ENCODE measurements around the gene ADGRG6.

DNA sequence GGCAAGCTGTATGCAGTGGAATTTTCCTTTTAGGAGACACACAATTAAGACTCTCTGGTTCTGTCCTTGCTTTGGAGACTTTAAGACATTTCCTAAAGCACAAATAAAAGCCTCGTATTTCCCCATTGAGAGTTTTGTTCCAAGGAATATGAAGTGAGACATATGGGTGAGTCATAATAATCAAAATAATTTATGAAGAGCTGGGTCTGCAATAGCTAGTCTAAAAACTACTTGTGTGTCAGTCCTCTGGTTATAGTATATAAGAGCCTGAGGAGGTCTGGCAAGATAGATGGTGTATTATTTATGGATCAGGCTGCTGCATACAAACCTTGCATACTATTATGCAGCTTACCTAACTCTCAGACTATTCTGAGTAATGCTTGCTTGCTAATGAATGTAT, 142.6 kb downstream of the ADGRG6 start:
- TF ChIP-seq, protein P1, sequence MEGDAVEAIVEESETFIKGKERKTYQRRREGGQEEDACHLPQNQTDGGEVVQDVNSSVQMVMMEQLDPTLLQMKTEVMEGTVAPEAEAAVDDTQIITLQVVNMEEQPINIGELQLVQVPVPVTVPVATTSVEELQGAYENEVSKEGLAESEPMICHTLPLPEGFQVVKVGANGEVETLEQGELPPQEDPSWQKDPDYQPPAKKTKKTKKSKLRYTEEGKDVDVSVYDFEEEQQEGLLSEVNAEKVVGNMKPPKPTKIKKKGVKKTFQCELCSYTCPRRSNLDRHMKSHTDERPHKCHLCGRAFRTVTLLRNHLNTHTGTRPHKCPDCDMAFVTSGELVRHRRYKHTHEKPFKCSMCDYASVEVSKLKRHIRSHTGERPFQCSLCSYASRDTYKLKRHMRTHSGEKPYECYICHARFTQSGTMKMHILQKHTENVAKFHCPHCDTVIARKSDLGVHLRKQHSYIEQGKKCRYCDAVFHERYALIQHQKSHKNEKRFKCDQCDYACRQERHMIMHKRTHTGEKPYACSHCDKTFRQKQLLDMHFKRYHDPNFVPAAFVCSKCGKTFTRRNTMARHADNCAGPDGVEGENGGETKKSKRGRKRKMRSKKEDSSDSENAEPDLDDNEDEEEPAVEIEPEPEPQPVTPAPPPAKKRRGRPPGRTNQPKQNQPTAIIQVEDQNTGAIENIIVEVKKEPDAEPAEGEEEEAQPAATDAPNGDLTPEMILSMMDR (IDR thresholded peaks at IDR 0.05): no peak
- TF ChIP-seq POLR2A (IDR thresholded peaks at IDR 0.05): no peak
